Stomach (tissue), 9 donors: ENCODE measurements around the gene PRKD1. TPM values are rescaled to one million over a fixed set of nuclear protein-coding genes. Genes with fewer than 3 reads are reported as not detected.
A peak's percentile ranks its signal among the peaks of the same experiment; 100 is the strongest.

Experiments
- DNase-seq, 2 donors: peaks; one replicate each; pipeline versions ENCODE4 v3.0.0 to v3.0.0-alpha.2; 2013 to 2019
- H3K27ac ChIP-seq, 5 donors: fragments of 200-600 bp in 4 of 5; sonication (generic) in 4 of 5; one replicate each; pipeline ENCODE4 v1.5.1; 2013 to 2019; ENCODE audit warnings: mild to moderate bottlenecking in 1 of 5, moderate library complexity in 1 of 5
- H3K27me3 ChIP-seq, 3 donors: fragments of 200-600 bp; sonication (generic); one replicate each; pipeline ENCODE4 v1.5.1; 2017 to 2019; ENCODE audit warnings: mixed run types in 1 of 3
- H3K36me3 ChIP-seq, 4 donors: fragments of 200-600 bp; sonication (generic); 1 replicate in 3 of 4; 2 replicates in 1 of 4; pipeline ENCODE4 v1.5.1; 2016 to 2019
- H3K4me1 ChIP-seq, 4 donors: fragments of 200-600 bp; sonication (generic); one replicate each; pipeline ENCODE4 v1.5.1; 2016 to 2019
- H3K4me3 ChIP-seq, 4 donors: fragments of 200-600 bp; sonication (generic) in 3 of 4; one replicate each; pipeline ENCODE4 v1.5.1; 2016 to 2019; ENCODE audit warnings: mild to moderate bottlenecking in 1 of 4
- H3K9me3 ChIP-seq, 4 donors: fragments of 200-600 bp; sonication (generic); one replicate each; pipeline ENCODE4 v1.5.1; 2016 to 2019
- CTCF ChIP-seq, 7 experiments: fragments of 450-650 bp in 4 of 7; fragments of 200-600 bp in 3 of 7; sonication (generic) in 3 of 7; IDR thresholded peaks; one replicate each; pipeline ENCODE4 v1.5.1; 2016 to 2019; ENCODE audit warnings: antibody characterized with exemption in 7 of 7, control low read depth in 2 of 7, mild to moderate bottlenecking in 1 of 7
- EP300 ChIP-seq: sonication (generic); formaldehyde crosslinking; IDR thresholded peaks from one replicate; pipeline ENCODE4 v1.6.1; 2017; ENCODE audit warnings: antibody characterized with exemption
- POLR2A ChIP-seq, 4 donors: fragments of 450-650 bp; IDR thresholded peaks; one replicate each; pipeline ENCODE4 v1.6.1; 2016; ENCODE audit warnings: antibody characterized with exemption in 4 of 4, control low read depth in 2 of 4, mild to moderate bottlenecking in 1 of 4, moderate library complexity in 1 of 4
- POLR2AphosphoS5 ChIP-seq, 3 donors: sonication (generic); formaldehyde crosslinking; IDR thresholded peaks; one replicate each; pipeline ENCODE4 v1.6.1; 2016; ENCODE audit warnings: antibody characterized with exemption in 3 of 3
- WGBS, 5 donors: extraction: QIAGEN DNeasy Blood & Tissue Kit in 3 of 5; methylation state at CpG; one replicate each; pipeline versions ENCODE4 v1.1.5 to v1.1.7; 2013 to 2018; 5-methylcytosine and 5-hydroxymethylcytosine counted together
- intact Hi-C: fragments of 100-400 bp; cut with DNase I; formaldehyde crosslinking; loops from one replicate; pipeline ENCODE4 v1.15.1; 2023; ENCODE audit warnings: low total_unique reads
- polyA plus RNA-seq, 3 donors: library from polyadenylated mRNA; stranded (reverse); fragments of 200-250 nt; gene quantifications; one replicate each; pipeline ENCODE4 v1.2.3, GENCODE V29; 2013
- total RNA-seq, 5 donors: library from RNA; depleted of rRNA; stranded (reverse); fragments of >200 nt; gene quantifications; one replicate each; pipeline versions ENCODE4 v1.1.0 to v1.2.3, GENCODE V29; 2014 to 2016
- donor health status: healthy with polysubstance abuse.
- donor health status: Bipolar disorder and iron deficiency.
- donor health status: healthy.

PRKD1 gene
- total and polyA plus RNA-seq, 8 donors, result 1.6 to 26.6 (median 4.9) TPM

GRCh38 chr14:29687866-29688265 lies 239.8 kb downstream of the PRKD1 start:
- H3K27me3 ChIP-seq, result no peaks in the 10 kb centered on the region
- TF ChIP-seq POLR2A (IDR thresholded peaks at IDR 0.05), result no peak
- no peak for TF ChIP-seq EP300
- TF ChIP-seq CTCF (IDR thresholded peaks at IDR 0.05), result no peak
- no peak for TF ChIP-seq POLR2AphosphoS5 (IDR thresholded peaks at IDR 0.05)
- no peaks in the 10 kb centered on the region for H3K9me3 ChIP-seq
- H3K4me1 ChIP-seq, result peaks cover 0 to 15% (median 5%) of the 10 kb centered on the region in 4 donors
- 43 to 72% (median 63%) methylated on average over 2 of the region's 2 CpGs for WGBS, 5 donors
- peak in 1 of 2 donors; percentile 15 for DNase-seq
- H3K4me3 ChIP-seq, result no peak overlapping the region
- no peak overlapping the region for H3K27ac ChIP-seq
- intact Hi-C loops, result no loop called here
- H3K36me3 ChIP-seq, result no peaks in the 10 kb centered on the region

GRCh38 chr14:29687071-29687765 lies 240.4 kb downstream of the PRKD1 start:
- no peak for DNase-seq
- Histone ChIP-seq H3K27ac (no peak overlapping the region), H3K4me1 (peaks cover 0 to 17% (median 5%) of the 10 kb centered on the region in 4 donors), H3K4me3 (no peak overlapping the region), H3K27me3 (no peaks in the 10 kb centered on the region), H3K36me3 (no peaks in the 10 kb centered on the region), H3K9me3 (no peaks in the 10 kb centered on the region)
- intact Hi-C loops, result no loop called here
- TF ChIP-seq EP300 (no peak), POLR2A (IDR thresholded peaks at IDR 0.05) (no peak), CTCF (IDR thresholded peaks at IDR 0.05) (no peak)
- WGBS, 5 donors, result 79 to 90% (median 87%) methylated on average over 5 of the region's 5 CpGs

- H3K36me3 ChIP-seq, result no peaks in the 10 kb centered on the region
- H3K27me3 ChIP-seq, result no peaks in the 10 kb centered on the region
- no peak overlapping the region for H3K4me3 ChIP-seq
- peak in 1 of 2 donors; percentile 28 for DNase-seq
- peaks cover 0 to 17% (median 5%) of the 10 kb centered on the region in 4 donors for H3K4me1 ChIP-seq
- intact Hi-C loops, result no loop called here
- no peak overlapping the region for H3K27ac ChIP-seq
- TF ChIP-seq CTCF (IDR thresholded peaks at IDR 0.05), result no peak
- TF ChIP-seq POLR2AphosphoS5 (IDR thresholded peaks at IDR 0.05), result no peak
- TF ChIP-seq EP300, result no peak
- no peak for TF ChIP-seq POLR2A (IDR thresholded peaks at IDR 0.05)
- no peaks in the 10 kb centered on the region for H3K9me3 ChIP-seq
Observed at GRCh38 chr14:29684926-29685325, 242.7 kb downstream of the PRKD1 start.

GRCh38 chr14:29682789-29683188 lies 244.9 kb downstream of the PRKD1 start:
- Histone ChIP-seq H3K27me3 (no peaks in the 10 kb centered on the region), H3K9me3 (no peaks in the 10 kb centered on the region), H3K4me1 (peaks cover 0 to 17% (median 5%) of the 10 kb centered on the region in 4 donors), H3K4me3 (no peak overlapping the region), H3K36me3 (no peaks in the 10 kb centered on the region), H3K27ac (no peak overlapping the region)
- 26 to 51% (median 46%) methylated on average over 2 of the region's 2 CpGs for WGBS, 5 donors
- TF ChIP-seq POLR2A (IDR thresholded peaks at IDR 0.05) (no peak), CTCF (IDR thresholded peaks at IDR 0.05) (no peak), POLR2AphosphoS5 (IDR thresholded peaks at IDR 0.05) (no peak), EP300 (no peak)
- DNase-seq, result no peak
- intact Hi-C loops, result no loop called here
